NCI-H1930 (cell line): ENCODE data around the gene IPO11.

ENCODE experiments used
- DNase-seq, 2 experiments: peaks; one replicate each; lab custom pipeline; 2025; lab: John Stamatoyannopoulos, UW

IPO11 gene

GRCh38 chr5:62572918-62573514 is 160.5 kb downstream of the IPO11 start:
- no peak for DNase-seq

DNA sequence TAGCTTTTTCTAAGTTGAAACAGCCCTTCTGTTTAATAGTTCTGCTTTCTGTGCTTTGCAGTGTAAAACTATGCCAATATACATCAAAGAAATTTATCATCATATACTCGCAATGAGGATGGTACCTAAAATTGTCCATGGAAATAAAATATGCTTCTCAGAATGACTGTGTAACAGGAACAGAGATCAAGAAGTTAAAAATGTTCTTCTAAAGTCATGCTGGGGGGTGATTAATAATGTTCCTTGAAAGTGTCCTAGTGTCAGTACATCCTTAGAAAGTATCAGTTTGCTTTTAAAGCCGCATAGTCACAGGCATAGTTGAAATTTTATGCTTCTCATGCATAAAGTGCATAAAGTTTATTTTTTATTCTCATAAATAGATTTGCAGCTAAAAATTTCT is 162.0 kb downstream of the IPO11 start:
- no peak for DNase-seq

- no peak for DNase-seq
Measured at GRCh38 chr5:62575066-62575465, 162.5 kb downstream of the IPO11 start.

- no peak for DNase-seq
Measured at GRCh38 chr5:62575489-62575888, 162.9 kb downstream of the IPO11 start.

DNA sequence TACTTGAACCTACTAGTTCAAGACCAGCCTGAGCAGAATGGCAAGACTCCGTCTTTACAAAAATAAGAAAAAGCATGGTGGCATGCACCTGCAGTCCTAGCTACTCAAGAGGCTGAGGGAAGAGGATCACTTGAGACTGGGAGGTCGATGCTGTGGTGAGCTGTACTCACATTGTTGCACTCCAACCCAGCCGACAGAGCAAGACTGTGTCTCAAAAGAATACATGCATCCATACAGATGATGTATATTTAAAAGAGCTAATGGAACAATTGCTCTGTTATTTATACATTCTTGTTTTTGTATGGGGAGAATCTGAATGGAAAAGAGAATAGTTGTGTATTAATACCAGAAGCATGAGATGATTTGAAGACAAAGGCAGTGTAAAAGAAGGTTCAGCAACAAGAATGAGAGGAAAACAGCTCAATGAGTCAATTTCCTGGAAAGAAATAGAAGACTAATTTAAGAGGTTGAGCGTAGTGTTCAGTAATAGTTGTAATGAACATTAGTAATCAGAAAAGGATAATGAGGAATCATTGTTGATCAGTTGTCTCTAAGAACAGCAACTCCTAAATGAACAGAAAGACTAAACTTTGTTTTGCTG is 164.1 kb downstream of the IPO11 start:
- no peak for DNase-seq

GRCh38 chr5:62577488-62577887 is 164.9 kb downstream of the IPO11 start:
- DNase-seq, result no peak

GRCh38 chr5:62578540-62578939 is 166.0 kb downstream of the IPO11 start, which contains the start of gene LRRC70:
Gene LRRC70 (plus strand): TSS chr5:62578819. CDS start chr5:62579439, 620 bp downstream.
- DNase-seq, result no peak

DNA sequence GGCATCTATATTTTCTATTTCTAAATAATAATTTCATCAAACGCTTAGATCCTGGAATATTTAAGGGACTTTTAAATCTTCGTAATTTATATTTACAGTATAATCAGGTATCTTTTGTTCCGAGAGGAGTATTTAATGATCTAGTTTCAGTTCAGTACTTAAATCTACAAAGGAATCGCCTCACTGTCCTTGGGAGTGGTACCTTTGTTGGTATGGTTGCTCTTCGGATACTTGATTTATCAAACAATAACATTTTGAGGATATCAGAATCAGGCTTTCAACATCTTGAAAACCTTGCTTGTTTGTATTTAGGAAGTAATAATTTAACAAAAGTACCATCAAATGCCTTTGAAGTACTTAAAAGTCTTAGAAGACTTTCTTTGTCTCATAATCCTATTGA is 167.2 kb downstream of the IPO11 start:
- DNase-seq, result no peak

GRCh38 chr5:62581836-62582597 is 169.5 kb downstream of the IPO11 start:
- no peak for DNase-seq

DNA sequence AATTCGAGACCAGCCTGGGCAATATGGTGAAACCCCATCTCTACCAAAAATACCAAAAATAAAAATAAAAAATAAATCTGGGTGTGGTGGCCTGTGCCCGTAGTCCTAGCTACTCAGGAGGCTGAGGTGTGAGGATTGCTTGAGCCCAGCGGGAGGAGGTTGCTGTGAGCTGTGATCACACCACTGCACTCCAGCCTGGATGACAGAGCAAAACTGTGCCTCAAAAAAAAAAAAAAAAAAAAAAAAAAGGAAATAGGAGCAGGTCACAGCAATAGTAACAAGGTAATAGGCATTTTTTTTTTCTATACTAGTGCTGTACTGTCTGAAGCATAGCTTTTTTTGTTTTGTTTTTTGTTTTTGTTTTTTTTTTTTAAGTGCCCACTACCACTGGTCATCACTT is 171.8 kb downstream of the IPO11 start:
- no peak for DNase-seq

DNA sequence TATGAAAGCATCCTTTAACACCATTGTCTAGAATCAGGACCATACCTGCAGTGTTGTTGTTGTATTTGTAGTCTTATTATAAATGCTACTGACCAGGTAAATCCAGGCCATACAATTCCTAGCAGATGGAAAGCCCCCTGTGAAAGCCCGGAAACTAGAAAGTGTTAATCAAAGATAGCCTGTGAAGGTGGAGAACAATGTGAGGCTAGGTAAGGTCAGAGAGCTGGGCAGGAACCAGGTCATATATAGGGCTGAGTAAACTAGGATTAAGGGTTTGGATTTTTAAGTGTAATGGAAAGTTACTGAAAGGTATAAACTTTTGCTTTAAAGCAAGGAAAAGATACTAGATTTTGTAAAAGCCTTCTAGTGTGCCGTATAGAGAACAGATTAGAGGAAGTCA is 172.7 kb downstream of the IPO11 start:
- no peak for DNase-seq

- no peak for DNase-seq
Measured at GRCh38 chr5:62585751-62586150, 173.2 kb downstream of the IPO11 start.

DNA sequence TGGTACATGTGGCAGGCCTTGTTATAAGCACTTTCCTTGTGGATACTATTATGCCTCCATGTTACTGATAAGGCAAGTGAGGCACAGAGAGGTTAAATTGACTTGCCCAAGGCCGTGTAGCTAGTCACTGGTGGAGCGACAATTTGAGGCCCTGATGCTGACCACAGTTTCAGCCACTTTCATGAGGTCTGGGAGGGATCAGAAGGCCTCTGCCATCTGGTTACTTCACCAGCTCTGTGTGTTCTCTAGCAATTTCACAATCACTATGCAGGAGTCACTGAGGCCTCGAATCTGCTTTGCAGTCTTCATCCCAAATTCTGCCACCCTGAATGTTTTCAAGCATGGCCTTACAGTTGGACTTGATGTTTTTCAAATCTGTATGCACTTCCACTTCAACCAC is 175.2 kb downstream of the IPO11 start:
- DNase-seq, result no peak

DNA sequence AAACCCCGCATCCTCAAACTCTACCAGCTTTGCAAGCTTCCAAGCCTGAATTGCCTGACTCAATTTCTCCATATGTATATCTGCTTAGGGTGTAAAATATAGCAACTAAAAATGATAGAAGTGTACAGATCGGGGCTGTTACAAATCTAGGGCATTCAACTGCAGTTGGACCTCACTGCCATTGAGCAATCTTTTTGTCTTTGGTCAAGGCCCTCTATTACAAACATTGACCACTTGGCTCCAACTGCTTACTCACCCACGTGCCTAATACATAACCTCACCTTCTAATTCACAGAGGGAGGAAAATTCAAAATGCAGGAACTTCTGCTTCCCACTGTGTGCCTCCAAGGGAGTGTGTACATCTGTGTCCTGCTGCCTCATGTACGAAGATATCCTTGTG is 176.1 kb downstream of the IPO11 start:
- no peak for DNase-seq

GRCh38 chr5:62589504-62589903 is 176.9 kb downstream of the IPO11 start:
- DNase-seq, result no peak

- no peak for DNase-seq
Measured at GRCh38 chr5:62590387-62590786, 177.8 kb downstream of the IPO11 start.

GRCh38 chr5:62592558-62592957 is 180.0 kb downstream of the IPO11 start:
- no peak for DNase-seq

- no peak for DNase-seq
Measured at GRCh38 chr5:62593331-62593730, 180.8 kb downstream of the IPO11 start.

GRCh38 chr5:62594364-62594984 is 181.9 kb downstream of the IPO11 start:
- no peak for DNase-seq

DNA sequence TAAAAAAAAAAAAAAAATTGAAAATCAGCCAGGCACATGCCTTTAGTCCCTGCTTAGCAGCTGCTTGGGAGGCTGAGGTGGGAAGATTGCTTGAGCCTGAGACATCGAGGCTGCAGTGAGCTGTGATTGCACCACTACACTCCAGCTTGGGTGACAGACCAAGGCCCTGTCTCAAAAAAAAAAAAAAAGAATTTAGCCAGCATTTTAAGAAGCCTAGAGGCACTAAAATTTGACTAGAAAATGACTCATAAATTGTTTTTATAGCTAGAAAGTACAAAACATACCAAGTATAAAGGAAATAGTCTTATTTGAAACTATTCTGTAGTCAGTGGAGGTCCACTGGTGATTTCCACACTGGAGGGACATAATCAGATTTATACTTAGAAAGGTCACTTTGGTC is 183.5 kb downstream of the IPO11 start:
- no peak for DNase-seq

GRCh38 chr5:62596691-62597090 is 184.1 kb downstream of the IPO11 start:
- DNase-seq, result no peak

- no peak for DNase-seq
Measured at GRCh38 chr5:62597314-62597713, 184.8 kb downstream of the IPO11 start.
